Effector CD4-positive, alpha-beta T cell (primary cell): ENCODE data around the gene RAB17.

ENCODE experiments used
- DNase-seq: peaks from one replicate; pipeline ENCODE4 v3.0.0-alpha.2; 2020

The RAB17 gene

GRCh38 chr2:237556773-237557632 is 33.5 kb downstream of the RAB17 start:
- DNase-seq = no peak

DNA sequence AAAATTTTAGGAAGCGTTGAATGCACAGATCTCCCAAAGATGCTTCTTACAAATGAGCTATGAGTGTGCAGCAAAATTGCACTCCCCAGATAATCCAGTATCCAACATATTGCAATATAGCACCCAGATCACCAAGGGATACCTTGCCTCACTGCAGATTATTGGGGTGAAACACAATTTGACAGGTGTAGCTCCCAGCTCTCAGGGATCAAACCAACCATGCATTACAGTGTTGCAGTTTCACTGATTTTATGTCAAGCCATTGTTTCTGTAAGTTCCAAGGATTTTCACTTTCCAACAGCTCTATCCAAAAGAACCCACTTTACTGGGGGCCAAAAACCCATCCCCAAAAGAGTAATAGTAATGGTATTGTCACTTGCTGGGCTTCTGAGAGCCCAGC is 35.0 kb downstream of the RAB17 start:
- DNase-seq = no peak

GRCh38 chr2:237553948-237554347 is 36.6 kb downstream of the RAB17 start:
- DNase-seq = no peak

GRCh38 chr2:237552908-237553307 is 37.6 kb downstream of the RAB17 start:
- DNase-seq = no peak

GRCh38 chr2:237551071-237551574 is 39.4 kb downstream of the RAB17 start:
- no peak for DNase-seq

DNA sequence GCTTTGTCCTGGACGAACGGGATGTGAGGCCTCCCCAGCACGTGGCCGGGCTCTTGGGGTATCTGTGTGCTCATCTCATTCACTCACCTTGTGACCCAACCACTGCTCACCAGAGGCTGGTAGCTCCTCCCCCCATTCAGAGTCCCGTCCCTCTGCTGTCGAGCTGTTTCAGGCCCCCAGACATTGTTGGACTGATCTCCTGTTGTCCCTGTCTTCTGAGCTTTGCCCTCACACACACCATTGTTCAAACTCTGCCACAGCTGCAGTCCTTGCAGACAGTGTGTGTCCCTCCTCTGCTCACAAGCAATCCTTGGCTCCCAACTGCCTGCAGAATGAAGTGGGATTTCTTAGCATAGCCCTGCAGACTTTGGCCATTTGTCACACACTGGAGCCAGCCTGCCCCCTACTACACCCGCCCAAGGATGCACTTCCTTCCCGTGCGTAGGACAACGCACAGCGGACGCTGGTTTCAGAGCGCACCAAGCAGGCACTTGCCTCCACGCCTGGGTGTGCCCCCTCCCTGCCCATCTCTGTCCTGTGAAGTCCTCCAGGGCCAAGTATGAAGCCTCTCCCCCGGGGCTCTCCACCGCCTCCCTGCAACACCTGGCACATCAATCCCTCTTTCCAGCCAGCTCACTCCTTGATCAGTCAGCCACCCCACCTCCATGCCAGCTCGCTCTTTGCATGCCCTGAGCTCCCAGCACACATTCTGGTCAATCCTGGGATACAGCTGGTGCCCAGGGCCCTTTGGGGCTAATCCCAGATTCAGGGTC is 40.7 kb downstream of the RAB17 start:
- DNase-seq = no peak

- no peak for DNase-seq
Observed at GRCh38 chr2:237549216-237549615, 41.3 kb downstream of the RAB17 start.

DNA sequence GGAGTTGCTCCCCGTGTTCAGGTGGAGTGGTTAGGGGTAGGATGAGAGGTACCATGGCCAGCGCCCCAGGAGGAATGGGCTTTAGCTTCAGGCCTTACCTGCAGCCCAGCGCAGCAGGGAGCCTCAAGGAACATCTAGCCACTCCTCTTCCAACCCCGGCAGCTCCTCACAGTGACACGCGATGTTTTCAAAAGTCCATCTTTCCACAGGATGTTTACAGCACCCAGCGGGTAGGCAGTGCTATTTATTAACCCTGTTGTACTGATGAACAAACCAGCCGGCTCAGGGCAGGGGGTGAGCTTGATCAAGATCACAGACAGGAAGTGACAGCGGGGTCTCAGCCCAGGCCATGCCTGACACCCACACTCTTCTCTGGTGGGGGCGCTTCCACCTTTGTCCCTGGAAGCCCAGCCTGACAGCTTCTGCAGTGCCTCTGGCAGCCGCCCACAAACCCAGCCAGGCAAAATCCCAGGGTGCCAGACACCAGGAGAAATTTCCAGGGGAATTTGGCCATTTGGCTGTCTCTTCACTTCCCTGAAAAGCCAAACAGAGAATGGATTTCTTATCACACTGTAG is 42.6 kb downstream of the RAB17 start:
- DNase-seq = no peak

- DNase-seq = no peak
Observed at GRCh38 chr2:237546876-237547395, 43.6 kb downstream of the RAB17 start.

GRCh38 chr2:237546040-237546875 is 44.3 kb downstream of the RAB17 start:
- DNase-seq = no peak

DNA sequence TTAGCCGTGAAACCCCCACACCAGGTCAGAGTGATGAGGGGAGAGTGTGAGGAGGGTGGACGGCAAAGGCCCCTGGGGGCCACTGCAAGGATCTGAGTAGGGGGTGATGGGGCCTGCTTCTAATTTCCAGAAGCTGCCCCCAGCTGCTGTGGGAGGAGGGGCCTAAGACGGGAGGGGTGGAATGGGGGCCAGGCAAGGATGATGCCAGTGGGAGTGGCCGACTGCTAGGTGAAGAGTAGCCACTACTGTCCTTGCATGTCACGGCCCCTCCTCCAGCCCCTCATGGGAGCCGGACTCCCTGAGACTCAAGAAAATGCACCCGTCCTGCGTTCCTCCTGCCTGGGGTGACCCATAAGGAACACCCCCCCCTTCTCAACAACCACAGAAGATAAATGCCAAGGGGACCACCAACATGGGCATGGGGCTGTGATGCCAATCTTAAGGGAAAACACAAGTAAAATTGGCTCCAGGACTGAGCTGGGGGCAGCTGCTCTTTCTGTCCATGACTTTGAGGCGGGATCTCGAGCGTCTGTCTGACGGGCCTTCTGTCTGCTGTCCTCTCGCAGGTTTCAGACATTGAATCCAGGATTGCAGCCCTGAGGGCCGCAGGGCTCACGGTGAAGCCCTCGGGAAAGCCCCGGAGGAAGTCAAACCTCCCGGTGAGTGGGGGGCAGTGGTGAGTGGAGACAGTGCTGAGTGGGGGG is 48.4 kb downstream of the RAB17 start:
- DNase-seq = no peak

- no peak for DNase-seq
Observed at GRCh38 chr2:237541243-237541642, 49.3 kb downstream of the RAB17 start.

GRCh38 chr2:237540823-237541222 is 49.7 kb downstream of the RAB17 start:
- DNase-seq = no peak

DNA sequence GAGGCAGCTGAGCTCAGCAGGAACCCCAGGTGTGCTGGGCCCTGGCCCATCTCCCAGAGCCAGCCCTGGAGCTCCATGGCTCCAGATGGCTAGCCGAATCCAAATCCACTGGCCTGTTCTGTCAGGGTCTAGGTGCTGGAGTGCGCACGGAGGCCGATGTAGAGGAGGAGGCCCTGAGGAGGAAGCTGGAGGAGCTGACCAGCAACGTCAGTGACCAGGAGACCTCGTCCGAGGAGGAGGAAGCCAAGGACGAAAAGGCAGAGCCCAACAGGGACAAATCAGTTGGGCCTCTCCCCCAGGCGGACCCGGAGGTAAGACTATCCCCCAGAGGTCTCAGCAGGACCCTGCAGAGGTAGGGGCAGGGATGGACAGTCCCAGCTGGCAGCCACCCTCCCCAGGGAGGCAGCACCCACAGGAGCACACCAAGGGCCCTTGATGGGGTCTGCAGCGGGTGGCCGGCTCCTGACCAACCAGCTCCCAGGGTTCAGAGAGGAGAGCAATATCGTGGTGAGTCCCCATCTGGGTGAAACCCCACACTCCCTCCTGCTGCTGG is 50.2 kb downstream of the RAB17 start:
- DNase-seq = no peak

GRCh38 chr2:237539681-237540080 is 50.9 kb downstream of the RAB17 start:
- no peak for DNase-seq

DNA sequence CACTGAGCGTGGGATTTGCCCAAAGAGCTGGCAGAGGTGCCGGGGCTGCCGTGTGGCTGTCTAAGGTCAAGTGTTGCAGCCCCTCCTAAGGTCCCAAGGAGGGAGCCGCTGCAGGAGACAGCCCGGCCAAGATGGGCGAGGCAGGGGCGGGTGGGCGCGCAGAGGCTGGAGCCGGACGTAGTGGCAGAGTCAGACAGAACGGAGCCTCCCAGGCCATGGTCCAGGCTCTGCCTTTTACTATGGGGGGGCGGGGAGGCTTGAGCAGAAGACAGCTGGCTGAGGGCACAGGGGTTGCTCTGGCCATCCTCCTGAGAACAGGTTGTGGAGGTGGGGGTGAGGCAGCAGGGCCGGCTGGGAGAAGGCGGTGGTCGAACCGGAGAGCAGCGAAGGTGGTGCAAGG is 51.6 kb downstream of the RAB17 start:
- DNase-seq = no peak

- no peak for DNase-seq
Observed at GRCh38 chr2:237538001-237538720, 52.4 kb downstream of the RAB17 start.

- no peak for DNase-seq
Observed at GRCh38 chr2:237536617-237537016, 53.9 kb downstream of the RAB17 start.

- DNase-seq = no peak
Observed at GRCh38 chr2:237536083-237536415, 54.5 kb downstream of the RAB17 start.

- DNase-seq = no peak
Observed at GRCh38 chr2:237535385-237536082, 55.0 kb downstream of the RAB17 start.
